Activated naive CD8-positive, alpha-beta T cell treated with anti-CD3 and anti-CD28 coated beads, Interleukin-2, amount 50 U/mL, for 24 hours (primary cell): ENCODE measurements around the gene TMTC4.
"Not testable (repeated sequence)": the region's sequence is repeated elsewhere in the genome, so short reads cannot be mapped to it uniquely, and the experiment has no call there.

Source experiments
- ATAC-seq: fragments of 150-1000 bp; cut with Tn5 transposase; one replicate; pipeline ENCODE4 v1.10.0; 2021
- DNase-seq: peaks from one replicate; pipeline ENCODE4 v3.0.0; 2021
- H3K27ac Mint-ChIP-seq: one replicate; pipeline ENCODE4 v1.8.0; 2021; ENCODE audit warnings: mild to moderate bottlenecking, mixed read lengths
- H3K27me3 Mint-ChIP-seq: one replicate; pipeline ENCODE4 v1.8.0; 2021; ENCODE audit warnings: mixed read lengths
- H3K36me3 Mint-ChIP-seq: one replicate; pipeline ENCODE4 v1.8.0; 2021; ENCODE audit warnings: low read depth, mixed read lengths
- H3K4me1 Mint-ChIP-seq: one replicate; pipeline ENCODE4 v1.8.0; 2021; ENCODE audit warnings: mixed read lengths
- H3K4me3 Mint-ChIP-seq: one replicate; pipeline ENCODE4 v1.8.0; 2021; ENCODE audit warnings: mild to moderate bottlenecking, moderate library complexity, mixed read lengths
- H3K9me3 Mint-ChIP-seq: one replicate; pipeline ENCODE4 v1.8.0; 2021; ENCODE audit warnings: mixed read lengths

Gene TMTC4

DNA sequence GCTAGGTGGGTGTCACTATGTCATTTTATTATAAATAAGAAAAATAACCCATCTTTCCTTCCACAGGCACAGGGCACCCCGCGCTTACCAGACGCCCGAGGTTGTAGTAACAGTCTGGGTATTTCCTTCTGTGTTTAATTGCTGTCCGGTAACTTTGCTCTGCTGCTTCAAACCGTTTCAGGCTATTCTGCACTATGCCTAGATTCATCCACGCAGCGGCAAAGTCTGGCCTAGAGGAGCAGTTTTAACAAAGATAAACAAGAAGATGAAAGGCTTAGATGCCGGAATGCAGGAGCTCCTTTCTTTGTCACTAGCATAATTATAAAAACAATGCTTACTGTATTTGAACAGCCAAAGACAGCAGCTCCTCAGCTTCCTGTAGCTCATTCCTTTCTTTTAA, 49.1 kb downstream of the TMTC4 start:
- no peak overlapping the region for H3K27ac Mint-ChIP-seq
- ATAC-seq = no peak
- no peaks in the 10 kb centered on the region for H3K27me3 Mint-ChIP-seq
- peaks cover 5% of the 10 kb centered on the region for H3K9me3 Mint-ChIP-seq
- peaks cover 56% of the 10 kb centered on the region for H3K36me3 Mint-ChIP-seq
- H3K4me1 Mint-ChIP-seq = no peaks in the 10 kb centered on the region
- no peak overlapping the region for H3K4me3 Mint-ChIP-seq
- DNase-seq = no peak

DNA sequence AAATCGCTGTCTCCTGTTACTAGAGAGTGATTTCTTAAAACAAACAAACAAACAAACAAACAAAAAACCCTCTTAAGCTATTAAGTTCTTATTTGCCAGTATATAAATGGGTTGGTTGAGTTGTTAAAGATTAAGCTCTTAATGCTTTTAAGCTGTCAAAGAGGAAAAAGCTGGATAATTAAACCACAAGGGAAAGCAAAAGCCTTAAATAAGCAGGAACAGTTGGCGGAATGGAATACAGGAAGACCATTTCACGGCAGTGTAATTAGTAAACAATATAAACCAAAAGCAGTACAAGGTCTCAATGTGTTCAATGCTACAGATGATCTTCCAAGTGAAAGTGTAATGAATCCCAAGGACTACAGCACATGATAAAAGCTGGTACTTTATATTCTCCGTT, 53.8 kb downstream of the TMTC4 start:
- peaks cover 31% of the 10 kb centered on the region for H3K36me3 Mint-ChIP-seq
- H3K4me1 Mint-ChIP-seq = peaks cover 3% of the 10 kb centered on the region
- peaks cover 5% of the 10 kb centered on the region for H3K9me3 Mint-ChIP-seq
- no peak overlapping the region for H3K27ac Mint-ChIP-seq
- no peak for DNase-seq
- H3K27me3 Mint-ChIP-seq = no peaks in the 10 kb centered on the region
- ATAC-seq = no peak
- H3K4me3 Mint-ChIP-seq = no peak overlapping the region

DNA sequence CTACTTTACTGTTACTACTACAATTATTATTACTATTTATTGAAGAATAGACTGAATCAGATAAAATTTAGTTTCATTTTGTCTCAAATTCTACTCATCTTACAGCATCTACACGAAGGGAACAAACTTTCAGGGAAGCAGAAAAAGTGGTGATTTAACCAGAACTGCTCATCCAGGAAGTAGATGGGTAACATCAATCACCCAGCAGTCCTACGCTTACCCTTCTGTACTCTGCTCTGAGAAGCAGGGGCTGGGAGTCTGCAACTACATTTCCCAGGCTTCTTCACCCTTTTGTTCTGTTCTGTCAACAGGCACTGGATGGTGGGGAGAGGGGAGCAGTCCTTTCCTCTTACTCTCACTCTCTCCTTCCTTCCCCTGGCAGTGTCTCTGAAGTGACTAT, 54.7 kb downstream of the TMTC4 start:
- no peak overlapping the region for H3K4me3 Mint-ChIP-seq
- no peak overlapping the region for H3K27ac Mint-ChIP-seq
- peaks cover 5% of the 10 kb centered on the region for H3K9me3 Mint-ChIP-seq
- DNase-seq (no peak), ATAC-seq (no peak)
- H3K36me3 Mint-ChIP-seq = peaks cover 25% of the 10 kb centered on the region
- no peaks in the 10 kb centered on the region for H3K27me3 Mint-ChIP-seq
- H3K4me1 Mint-ChIP-seq = peaks cover 3% of the 10 kb centered on the region

DNA sequence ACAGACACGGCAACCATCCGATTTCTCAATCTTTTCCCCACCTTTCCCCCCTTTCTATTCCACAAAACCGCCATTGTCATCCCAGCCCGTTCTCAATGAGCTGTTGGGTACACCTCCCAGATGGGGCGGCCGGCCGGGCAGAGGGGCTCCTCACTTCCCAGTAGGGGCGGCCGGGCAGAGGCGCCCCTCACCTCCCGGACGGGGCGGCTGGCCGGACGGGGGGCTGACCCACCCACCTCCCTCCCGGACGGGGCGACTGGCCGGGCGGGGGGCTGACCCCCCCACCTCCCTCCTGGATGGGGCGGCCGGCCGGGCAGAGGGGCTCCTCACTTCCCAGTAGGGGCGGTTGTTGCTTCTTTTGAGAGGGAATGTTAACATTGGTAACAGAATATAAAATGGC, 55.7 kb downstream of the TMTC4 start:
- not testable (repeated sequence) for H3K4me1 Mint-ChIP-seq, ATAC-seq, H3K4me3 Mint-ChIP-seq, H3K27me3 Mint-ChIP-seq, DNase-seq, H3K9me3 Mint-ChIP-seq, H3K27ac Mint-ChIP-seq
- H3K36me3 Mint-ChIP-seq = peaks cover 19% of the 10 kb centered on the region

DNA sequence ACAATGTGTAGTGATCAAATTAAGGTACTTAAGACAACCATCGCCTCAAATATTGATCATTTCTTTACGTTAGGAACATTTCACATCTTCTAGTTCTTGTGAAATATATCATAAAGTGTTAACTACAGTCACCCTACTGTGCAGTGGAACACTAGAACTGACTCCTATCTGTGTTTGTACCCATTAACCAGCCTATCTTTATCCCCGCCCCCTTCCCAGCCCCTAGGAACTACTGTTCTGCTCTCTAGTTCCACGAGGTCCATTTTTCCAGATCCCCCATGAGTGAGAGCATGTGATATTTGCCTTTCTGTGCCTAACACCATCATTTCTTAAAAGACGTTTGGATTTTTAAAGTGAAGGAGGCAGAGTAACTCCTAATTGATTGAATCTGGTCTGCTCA, 61.6 kb downstream of the TMTC4 start:
- Mint-ChIP-seq H3K36me3 (peaks cover 8% of the 10 kb centered on the region), H3K4me3 (no peak overlapping the region), H3K4me1 (peaks cover 28% of the 10 kb centered on the region), H3K27me3 (no peaks in the 10 kb centered on the region), H3K9me3 (no peaks in the 10 kb centered on the region), H3K27ac (no peak overlapping the region)
- DNase-seq = no peak
- ATAC-seq = no peak

DNA sequence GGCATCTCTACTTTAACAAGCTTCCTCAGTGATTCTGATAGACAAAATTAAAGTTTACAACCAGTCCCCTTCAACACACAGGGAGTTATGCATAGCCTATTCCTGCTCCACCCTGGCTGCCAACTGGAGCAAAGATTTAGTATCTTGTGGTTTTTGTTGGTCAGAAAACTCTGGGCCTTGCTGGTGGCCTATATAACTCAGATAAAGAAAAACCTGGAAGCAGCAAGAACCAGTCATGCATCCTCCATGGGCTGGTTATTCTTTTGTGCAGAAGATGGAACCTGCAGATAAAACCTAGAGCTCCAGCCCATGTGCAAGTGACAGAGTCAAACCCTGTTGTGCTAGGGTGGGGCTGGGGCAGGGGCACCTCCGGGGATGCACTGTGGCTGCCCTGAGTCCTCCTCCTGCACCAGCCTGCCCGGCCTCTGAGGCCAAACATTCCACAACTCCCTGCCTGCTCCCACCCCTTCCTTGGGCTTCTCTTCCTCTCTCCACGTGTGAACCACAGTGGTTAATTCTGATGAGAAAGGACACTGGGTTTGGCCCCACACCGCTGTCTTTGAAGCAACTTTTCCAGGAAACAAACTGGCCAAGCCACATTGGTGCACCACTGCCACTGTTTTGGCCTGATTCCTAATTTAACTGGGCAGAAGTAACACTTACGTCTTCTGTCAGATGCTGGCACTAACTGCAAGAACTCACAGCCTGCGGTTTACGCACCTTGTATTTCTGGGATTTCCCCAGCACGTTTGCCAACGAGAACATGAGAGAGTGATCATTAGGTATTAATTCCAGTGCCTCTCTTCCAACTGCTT, 62.7 kb downstream of the TMTC4 start:
- Mint-ChIP-seq H3K27me3 (no peaks in the 10 kb centered on the region), H3K27ac (no peak overlapping the region), H3K4me1 (peaks cover 34% of the 10 kb centered on the region), H3K36me3 (peaks cover 9% of the 10 kb centered on the region), H3K4me3 (no peak overlapping the region), H3K9me3 (no peaks in the 10 kb centered on the region)
- no peak for ATAC-seq
- no peak for DNase-seq

DNA sequence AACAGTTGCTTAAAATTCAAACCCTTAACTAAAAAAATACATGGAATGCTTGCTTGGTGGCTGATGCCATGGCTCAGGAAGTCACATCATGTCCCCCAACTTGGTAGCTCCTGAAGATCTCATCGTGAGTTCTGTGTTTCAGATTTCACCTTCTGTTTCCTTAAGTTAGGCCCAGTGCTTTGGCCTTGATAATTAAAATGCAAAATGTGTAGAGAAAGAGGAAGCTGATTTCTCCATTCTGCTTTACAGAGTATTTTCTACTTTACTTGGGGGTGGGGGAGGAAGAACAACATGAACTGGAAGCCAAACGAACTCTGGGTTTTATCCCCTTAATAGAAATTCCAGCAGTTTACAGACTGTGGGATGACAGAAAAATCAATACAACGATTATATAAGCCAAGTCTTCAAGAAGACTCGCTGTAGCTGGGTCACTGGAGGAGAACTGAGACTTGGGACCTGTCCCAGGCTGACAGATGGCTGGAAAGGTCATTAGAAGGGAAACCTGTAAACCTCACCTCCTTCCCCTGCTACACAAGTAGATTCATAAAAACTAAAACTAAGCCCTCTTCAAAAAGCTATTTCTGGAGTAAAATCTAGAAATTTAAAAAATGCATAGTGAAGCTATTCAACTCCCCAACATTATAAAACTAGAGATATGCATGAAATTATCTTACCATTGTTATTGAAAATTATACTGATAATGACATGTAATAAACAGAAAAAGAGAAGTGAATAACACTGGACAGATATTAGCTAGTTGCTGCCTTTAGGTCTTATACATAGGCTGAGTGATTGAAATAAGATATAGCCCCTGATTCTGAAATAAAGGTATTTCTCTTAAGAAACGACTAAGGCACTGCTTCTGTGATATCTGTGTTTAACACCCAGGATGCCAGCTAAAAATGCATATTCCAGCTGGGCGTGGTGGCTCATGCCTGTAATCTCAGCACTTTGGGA, 63.9 kb downstream of the TMTC4 start:
- ATAC-seq (no peak), DNase-seq (no peak)
- H3K4me3 Mint-ChIP-seq = no peak overlapping the region

DNA sequence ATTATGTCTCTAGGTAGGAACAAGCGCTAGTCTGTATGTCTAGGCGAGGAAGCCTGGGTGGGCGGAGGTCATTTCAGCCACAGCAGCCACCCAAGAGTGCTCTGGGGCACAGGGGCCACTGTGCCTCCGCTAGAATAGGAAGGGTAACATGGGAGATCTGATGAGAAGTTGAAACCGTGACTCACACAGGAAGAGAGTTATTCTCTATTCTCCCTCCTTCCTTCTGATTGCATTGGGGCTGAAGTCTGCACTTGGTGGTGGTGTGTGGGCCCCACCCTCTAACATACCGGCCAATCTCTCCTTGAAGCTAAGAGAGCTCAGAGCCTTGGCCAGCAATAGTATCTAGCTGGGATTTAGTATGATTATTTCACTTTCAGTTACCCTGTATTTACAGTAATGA, 65.7 kb downstream of the TMTC4 start:
- peak overlapping the region; percentile 8 for H3K27ac Mint-ChIP-seq
- peaks cover 34% of the 10 kb centered on the region for H3K4me1 Mint-ChIP-seq
- no peaks in the 10 kb centered on the region for H3K27me3 Mint-ChIP-seq
- H3K9me3 Mint-ChIP-seq = no peaks in the 10 kb centered on the region
- ATAC-seq (peak; percentile 97), DNase-seq (peak; percentile 14)
- no peak overlapping the region for H3K4me3 Mint-ChIP-seq
- peaks cover 12% of the 10 kb centered on the region for H3K36me3 Mint-ChIP-seq

More for the DNA sequence above, 63.9 kb downstream of the TMTC4 start:
- H3K9me3 Mint-ChIP-seq = no peaks in the 10 kb centered on the region
- H3K36me3 Mint-ChIP-seq = peaks cover 12% of the 10 kb centered on the region
- no peak overlapping the region for H3K27ac Mint-ChIP-seq
- peaks cover 34% of the 10 kb centered on the region for H3K4me1 Mint-ChIP-seq
- H3K27me3 Mint-ChIP-seq = no peaks in the 10 kb centered on the region

DNA sequence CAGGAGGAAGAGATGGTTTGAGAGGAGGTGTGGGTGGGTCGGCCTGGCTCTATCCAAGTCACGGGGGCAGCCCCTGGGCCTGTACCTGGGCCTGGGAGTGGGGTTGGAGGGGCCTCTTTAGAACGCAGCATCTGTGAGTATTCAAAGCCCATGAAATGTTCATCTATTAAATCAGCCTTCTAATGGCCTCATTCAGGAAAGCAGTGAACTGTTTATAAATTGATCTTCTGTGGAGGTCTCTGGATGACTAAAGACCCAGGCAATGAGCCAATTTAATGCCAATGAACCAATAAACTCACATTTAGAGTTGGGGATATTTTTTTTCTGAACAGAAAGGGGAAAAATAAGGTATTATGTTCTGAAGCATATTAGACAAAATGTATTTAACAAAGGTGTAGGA, 66.1 kb downstream of the TMTC4 start:
- DNase-seq (no peak), ATAC-seq (no peak)
- Mint-ChIP-seq H3K36me3 (peaks cover 12% of the 10 kb centered on the region), H3K27me3 (no peaks in the 10 kb centered on the region), H3K4me3 (no peak overlapping the region), H3K9me3 (no peaks in the 10 kb centered on the region), H3K27ac (peak overlapping the region; percentile 75), H3K4me1 (peaks cover 34% of the 10 kb centered on the region)

DNA sequence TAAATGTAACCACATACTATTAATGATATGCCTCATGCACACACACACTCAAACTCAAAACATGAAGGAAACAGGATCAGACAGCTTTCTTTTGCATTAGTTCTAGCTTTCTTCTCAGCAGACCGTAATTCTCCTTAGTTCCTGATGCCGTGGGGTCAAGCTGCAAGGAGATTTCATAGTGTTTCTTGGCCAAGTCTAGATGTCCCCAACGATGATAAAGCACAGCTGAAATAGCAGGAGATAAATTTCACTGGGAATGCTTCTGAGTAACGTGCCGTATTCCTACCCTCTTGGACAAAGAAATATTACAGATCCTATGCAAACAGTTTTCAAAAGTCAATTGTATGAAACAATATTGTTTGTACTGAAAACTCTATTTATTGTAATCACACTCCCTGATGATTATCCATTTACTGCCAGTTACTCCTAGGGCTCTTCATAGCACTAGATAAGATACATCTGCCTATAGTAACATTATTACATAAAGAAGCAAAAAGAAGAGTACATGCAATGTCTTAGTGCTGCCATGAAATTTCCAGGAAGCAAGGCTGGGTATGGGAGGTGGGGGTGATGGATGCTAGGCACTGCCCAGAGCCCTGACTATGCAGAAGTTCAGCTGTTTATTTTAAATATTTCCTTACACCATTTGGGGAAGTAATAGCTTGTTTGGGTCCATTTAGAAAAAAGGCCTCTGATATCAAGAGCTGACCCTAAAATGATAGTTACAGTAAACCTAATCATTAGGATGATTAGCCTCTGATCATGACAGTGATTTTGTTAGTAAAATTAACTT, 69.5 kb downstream of the TMTC4 start:
- peaks cover 7% of the 10 kb centered on the region for H3K36me3 Mint-ChIP-seq

DNA sequence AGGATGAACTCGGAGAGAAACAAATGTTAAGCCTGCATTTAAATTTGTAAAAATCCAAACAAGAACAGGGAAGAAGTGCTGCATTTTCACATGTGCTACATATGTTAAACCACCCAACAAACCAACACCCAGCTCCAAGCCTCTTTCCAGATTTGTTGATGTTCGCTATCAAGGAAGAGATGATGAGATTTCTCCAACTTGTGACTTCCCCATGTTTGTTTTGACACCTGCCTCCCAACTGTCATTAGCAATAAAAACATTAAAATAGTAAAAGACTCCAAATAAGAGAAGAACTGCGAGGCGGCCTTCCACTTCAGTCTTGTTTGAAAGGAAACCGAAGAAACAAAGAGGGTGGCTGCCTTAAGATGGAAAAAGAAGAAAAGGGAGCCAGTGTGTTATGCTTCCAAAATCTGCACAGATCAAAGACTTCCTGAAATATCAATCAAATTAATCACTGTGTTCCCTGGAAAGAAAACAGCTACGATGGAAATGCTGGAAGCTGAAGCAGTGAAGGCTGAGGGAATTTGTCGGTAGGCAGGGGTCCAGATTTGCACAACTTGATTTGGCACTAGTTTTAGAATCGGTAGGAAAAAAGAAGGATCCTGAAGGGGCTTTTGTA, 72.0 kb downstream of the TMTC4 start:
- Mint-ChIP-seq H3K36me3 (peaks cover 3% of the 10 kb centered on the region), H3K27ac (no peak overlapping the region), H3K4me3 (no peak overlapping the region), H3K4me1 (peaks cover 2% of the 10 kb centered on the region), H3K9me3 (no peaks in the 10 kb centered on the region), H3K27me3 (no peaks in the 10 kb centered on the region)
- no peak for ATAC-seq
- no peak for DNase-seq

More for the DNA sequence above, 69.5 kb downstream of the TMTC4 start:
- H3K27ac Mint-ChIP-seq = no peak overlapping the region
- no peaks in the 10 kb centered on the region for H3K27me3 Mint-ChIP-seq
- H3K4me1 Mint-ChIP-seq = peaks cover 23% of the 10 kb centered on the region
- no peak for DNase-seq
- H3K9me3 Mint-ChIP-seq = no peaks in the 10 kb centered on the region
- H3K4me3 Mint-ChIP-seq = no peak overlapping the region
- ATAC-seq = no peak

DNA sequence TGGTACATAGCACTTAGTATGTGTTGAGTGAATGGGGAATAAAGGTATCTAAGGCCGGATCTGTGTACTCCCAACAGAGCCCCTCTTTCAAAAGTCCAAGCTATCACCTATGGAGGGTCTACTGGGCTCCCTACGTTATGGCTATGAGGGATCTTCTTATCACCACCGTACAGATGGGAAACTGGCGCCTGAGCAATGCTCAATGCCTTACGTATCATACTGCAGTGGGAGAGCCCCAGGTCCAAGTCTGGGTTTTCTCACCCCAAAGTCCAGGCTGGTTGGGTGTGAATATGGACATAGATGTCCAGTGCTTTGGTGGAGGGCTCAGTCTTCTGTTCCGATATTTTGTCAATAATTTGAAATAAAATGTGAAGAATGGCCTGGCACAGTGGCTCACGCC, 72.9 kb downstream of the TMTC4 start:
- Mint-ChIP-seq H3K27me3 (no peaks in the 10 kb centered on the region), H3K4me1 (no peaks in the 10 kb centered on the region), H3K4me3 (no peak overlapping the region), H3K9me3 (no peaks in the 10 kb centered on the region), H3K36me3 (peaks cover 3% of the 10 kb centered on the region), H3K27ac (no peak overlapping the region)
- ATAC-seq (no peak), DNase-seq (no peak)

DNA sequence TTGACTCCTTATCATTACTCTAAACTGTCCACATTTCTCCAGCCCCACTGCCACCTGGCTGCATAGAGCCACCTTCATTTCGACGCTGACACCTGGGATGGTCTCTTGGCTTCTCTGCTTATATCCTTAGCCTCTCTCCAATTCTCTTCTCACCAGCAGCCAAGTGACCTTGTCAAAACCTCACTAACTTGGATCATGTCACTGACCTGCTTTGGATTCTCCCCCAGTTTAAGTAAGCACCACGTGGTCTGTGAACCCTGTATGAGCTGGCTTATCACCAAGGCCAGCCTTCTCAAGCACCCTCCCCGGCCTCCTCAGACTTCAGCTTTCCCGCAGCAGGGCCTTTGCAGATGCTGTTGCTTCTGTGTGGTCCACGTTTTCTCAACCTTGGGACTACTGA, 73.7 kb downstream of the TMTC4 start:
- no peaks in the 10 kb centered on the region for H3K9me3 Mint-ChIP-seq
- no peaks in the 10 kb centered on the region for H3K4me1 Mint-ChIP-seq
- H3K27ac Mint-ChIP-seq = no peak overlapping the region
- DNase-seq = no peak
- H3K4me3 Mint-ChIP-seq = no peak overlapping the region
- no peaks in the 10 kb centered on the region for H3K27me3 Mint-ChIP-seq
- no peaks in the 10 kb centered on the region for H3K36me3 Mint-ChIP-seq
- no peak for ATAC-seq

DNA sequence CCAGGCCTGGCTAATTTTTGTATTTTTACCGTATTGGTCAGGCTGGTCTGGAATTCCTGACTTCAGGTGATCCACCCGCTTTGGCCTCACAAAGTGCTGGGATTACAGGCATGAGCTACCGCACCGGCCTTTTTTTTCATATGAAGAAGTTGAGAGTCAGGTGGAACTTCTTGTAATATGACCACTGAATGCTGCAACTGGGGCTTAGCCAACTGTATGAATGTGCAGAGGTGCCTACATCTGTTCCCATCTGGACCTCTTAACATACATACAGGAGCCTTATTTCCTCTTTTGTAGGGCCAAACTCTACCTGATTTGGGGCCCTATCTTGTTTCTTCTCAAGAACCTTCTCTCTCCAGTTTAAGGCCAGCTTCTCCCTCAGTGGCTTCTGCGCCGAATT, 74.1 kb downstream of the TMTC4 start:
- Mint-ChIP-seq H3K4me1 (no peaks in the 10 kb centered on the region), H3K4me3 (no peak overlapping the region), H3K36me3 (no peaks in the 10 kb centered on the region), H3K27me3 (no peaks in the 10 kb centered on the region), H3K27ac (no peak overlapping the region), H3K9me3 (no peaks in the 10 kb centered on the region)
- no peak for DNase-seq
- ATAC-seq = no peak
